Measurements from ENCODE around the gene KMT2E.

GRCh38 chr7:105011141-105011830 lies 2.7 kb upstream of the KMT2E start:
- TF ChIP-seq CTCF (conservative IDR thresholded peaks at IDR 0.05; ENCODE audit: low read length) (no peak), EZH2phosphoT487 (IDR thresholded peaks at IDR 0.05; ENCODE audit: borderline replicate concordance, low read depth, low read length) (no peak)
